Measurements from ENCODE around the gene MARK1. TPM values are rescaled to one million over a fixed set of nuclear protein-coding genes. Genes with fewer than 3 reads are reported as not detected.

Gene MARK1
- total RNA-seq, 1 donor from 2014 or later = 22.0 TPM

- peak; percentile 77 for DNase-seq (ENCODE audit: low spot score)
- intact Hi-C loops (cut with DNase I) = loop anchor here (2.0 to 5.0 kb wide), 2 partner anchors 225 to 259 kb away; partner anchors contain the start of gene MTARC1
These were observed 543 bp upstream of the MARK1 start for GRCh38 chr1:220527279-220527907.

GRCh38 chr1:220528679-220529501 is 954 bp downstream of the MARK1 start:
- intact Hi-C loops (cut with DNase I) = loop anchor here (5.0 kb wide), 1 partner anchor 227 kb away; no protein-coding TSS in a partner anchor
- no peak for DNase-seq (ENCODE audit: low spot score)

- no peak for DNase-seq (ENCODE audit: low spot score)
- intact Hi-C loops (cut with DNase I) = loop anchor here (5.0 kb wide), 1 partner anchor 227 kb away; no protein-coding TSS in a partner anchor
These were observed 1.6 kb downstream of the MARK1 start for GRCh38 chr1:220529521-220530020.

- DNase-seq (ENCODE audit: low spot score) = no peak
These were observed 5.7 kb downstream of the MARK1 start for GRCh38 chr1:220533504-220534109.

GRCh38 chr1:220544901-220545303 is 17.0 kb downstream of the MARK1 start:
- no peak for DNase-seq (ENCODE audit: low spot score)
- intact Hi-C loops (cut with DNase I) = no loop called here

More at GRCh38 chr1:220533504-220534109, 5.7 kb downstream of the MARK1 start:
- intact Hi-C loops (cut with DNase I) = no loop called here

GRCh38 chr1:220550811-220551399 is 23.0 kb downstream of the MARK1 start:
- DNase-seq (ENCODE audit: low spot score) = no peak
- intact Hi-C loops (cut with DNase I) = no loop called here

GRCh38 chr1:220551718-220552117 is 23.8 kb downstream of the MARK1 start:
- no peak for DNase-seq (ENCODE audit: low spot score)
- intact Hi-C loops (cut with DNase I) = no loop called here

GRCh38 chr1:220552672-220553260 is 24.8 kb downstream of the MARK1 start:
- intact Hi-C loops (cut with DNase I) = no loop called here
- no peak for DNase-seq (ENCODE audit: low spot score)

- intact Hi-C loops (cut with DNase I) = no loop called here
- DNase-seq (ENCODE audit: low spot score) = no peak
These were observed 28.7 kb downstream of the MARK1 start for GRCh38 chr1:220556641-220557040.

GRCh38 chr1:220563564-220563963 is 35.6 kb downstream of the MARK1 start:
- intact Hi-C loops (cut with DNase I) = no loop called here
- no peak for DNase-seq (ENCODE audit: low spot score)

GRCh38 chr1:220564216-220564615 is 36.3 kb downstream of the MARK1 start:
- no peak for DNase-seq (ENCODE audit: low spot score)
- intact Hi-C loops (cut with DNase I) = no loop called here

- intact Hi-C loops (cut with DNase I) = no loop called here
- DNase-seq (ENCODE audit: low spot score) = no peak
These were observed 37.7 kb downstream of the MARK1 start for GRCh38 chr1:220565670-220566069.

- no peak for DNase-seq (ENCODE audit: low spot score)
- intact Hi-C loops (cut with DNase I) = no loop called here
These were observed 38.9 kb downstream of the MARK1 start for GRCh38 chr1:220566869-220567268.

GRCh38 chr1:220572416-220572815 is 44.5 kb downstream of the MARK1 start:
- no peak for DNase-seq (ENCODE audit: low spot score)
- intact Hi-C loops (cut with DNase I) = no loop called here

GRCh38 chr1:220573836-220574235 is 45.9 kb downstream of the MARK1 start:
- intact Hi-C loops (cut with DNase I) = no loop called here
- no peak for DNase-seq (ENCODE audit: low spot score)

- no peak for DNase-seq (ENCODE audit: low spot score)
- intact Hi-C loops (cut with DNase I) = no loop called here
These were observed 48.0 kb downstream of the MARK1 start for GRCh38 chr1:220575718-220576497.

- intact Hi-C loops (cut with DNase I) = no loop called here
- DNase-seq (ENCODE audit: low spot score) = no peak
These were observed 50.0 kb downstream of the MARK1 start for GRCh38 chr1:220577926-220578325.

- no peak for DNase-seq (ENCODE audit: low spot score)
- intact Hi-C loops (cut with DNase I) = no loop called here
These were observed 51.4 kb downstream of the MARK1 start for GRCh38 chr1:220579317-220579716.

GRCh38 chr1:220592714-220593113 is 64.8 kb downstream of the MARK1 start:
- DNase-seq (ENCODE audit: low spot score) = no peak

More at GRCh38 chr1:220592714-220593113, 64.8 kb downstream of the MARK1 start:
- intact Hi-C loops (cut with DNase I) = no loop called here
